LNCaP clone FGC (cell line): Measurements from ENCODE around the gene CHD3.
"Not testable (repeated sequence)": the region's sequence is repeated elsewhere in the genome, so short reads cannot be mapped to it uniquely, and the experiment has no call there.

ENCODE experiments used
- DNase-seq: peaks from one replicate; pipeline ENCODE4 v3.0.0-alpha.2; 2011; ENCODE audit warnings: low read depth
- H3K4me3 ChIP-seq: 2 replicates; pipeline ENCODE4 v1.5.1; 2011; ENCODE audit warnings: mild to moderate bottlenecking, low read depth, low read length, control low read depth
- TF ChIP-seq, protein P1 (sequence below): IDR thresholded peaks from 2 replicates; pipeline ENCODE4 v1.5.1; 2012; ENCODE audit warnings: mild to moderate bottlenecking; ENCODE audit not compliant: control insufficient read depth, insufficient read depth; ENCODE audit errors: extremely low read depth

The CHD3 gene

DNA sequence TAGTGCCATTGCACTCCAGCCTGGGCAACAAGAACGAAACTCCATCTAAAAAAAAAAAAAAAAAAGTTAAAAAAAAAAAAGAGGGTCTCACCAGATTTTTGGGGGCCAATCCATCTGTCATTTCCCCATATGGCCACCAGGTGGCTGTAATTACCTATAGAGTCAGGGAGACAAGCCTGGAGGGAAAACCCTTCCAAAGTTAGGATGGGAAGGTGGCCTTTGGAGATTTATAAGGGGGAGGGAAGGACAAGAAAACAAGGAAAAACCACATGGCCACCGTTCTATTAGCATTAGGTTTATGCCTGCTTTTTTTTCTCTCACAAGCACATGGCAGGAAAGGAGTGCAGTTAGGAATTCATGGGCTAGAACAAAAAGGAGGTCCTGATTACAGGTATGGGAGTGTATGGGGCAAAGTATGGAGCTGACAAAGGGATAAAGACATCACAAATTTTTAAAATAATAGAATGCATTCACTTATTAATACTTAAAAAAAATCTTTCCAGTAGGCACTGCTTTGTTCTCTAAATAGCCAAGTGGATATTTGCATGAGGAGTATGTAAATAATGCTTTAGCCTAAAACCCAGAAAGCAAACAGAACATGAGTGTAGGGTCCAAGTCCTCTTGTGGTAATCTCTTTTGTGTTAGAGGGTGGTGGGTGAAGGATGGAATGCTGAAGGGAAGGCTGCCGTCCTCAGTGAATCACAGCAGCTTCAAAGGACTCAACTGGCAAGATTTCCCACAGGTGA is 25.7 kb upstream of the CHD3 start:
- no peak for DNase-seq
- H3K4me3 ChIP-seq, result no peak overlapping the region
- TF ChIP-seq, protein P1, sequence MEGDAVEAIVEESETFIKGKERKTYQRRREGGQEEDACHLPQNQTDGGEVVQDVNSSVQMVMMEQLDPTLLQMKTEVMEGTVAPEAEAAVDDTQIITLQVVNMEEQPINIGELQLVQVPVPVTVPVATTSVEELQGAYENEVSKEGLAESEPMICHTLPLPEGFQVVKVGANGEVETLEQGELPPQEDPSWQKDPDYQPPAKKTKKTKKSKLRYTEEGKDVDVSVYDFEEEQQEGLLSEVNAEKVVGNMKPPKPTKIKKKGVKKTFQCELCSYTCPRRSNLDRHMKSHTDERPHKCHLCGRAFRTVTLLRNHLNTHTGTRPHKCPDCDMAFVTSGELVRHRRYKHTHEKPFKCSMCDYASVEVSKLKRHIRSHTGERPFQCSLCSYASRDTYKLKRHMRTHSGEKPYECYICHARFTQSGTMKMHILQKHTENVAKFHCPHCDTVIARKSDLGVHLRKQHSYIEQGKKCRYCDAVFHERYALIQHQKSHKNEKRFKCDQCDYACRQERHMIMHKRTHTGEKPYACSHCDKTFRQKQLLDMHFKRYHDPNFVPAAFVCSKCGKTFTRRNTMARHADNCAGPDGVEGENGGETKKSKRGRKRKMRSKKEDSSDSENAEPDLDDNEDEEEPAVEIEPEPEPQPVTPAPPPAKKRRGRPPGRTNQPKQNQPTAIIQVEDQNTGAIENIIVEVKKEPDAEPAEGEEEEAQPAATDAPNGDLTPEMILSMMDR, result peak; percentile 78

DNA sequence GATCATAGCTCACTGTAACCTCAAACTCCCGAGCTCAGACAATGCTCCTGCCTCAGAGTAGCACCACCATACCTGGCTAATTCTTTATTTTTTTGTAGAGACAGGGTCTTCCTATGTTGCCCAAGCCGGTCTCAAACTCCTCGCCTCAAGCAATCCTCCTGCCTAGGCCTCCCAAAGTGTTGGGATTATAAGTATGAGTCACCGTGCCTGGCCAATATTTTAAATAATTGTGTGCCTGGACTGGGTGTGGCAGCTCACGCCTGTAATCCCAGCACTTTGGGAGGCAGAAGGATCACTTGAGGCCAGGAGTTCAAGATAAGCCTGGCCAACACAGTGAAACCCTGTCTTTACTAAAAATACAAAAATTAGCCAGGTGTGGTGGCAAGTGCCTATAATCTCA is 24.2 kb upstream of the CHD3 start:
- not testable (repeated sequence) for DNase-seq, H3K4me3 ChIP-seq

DNA sequence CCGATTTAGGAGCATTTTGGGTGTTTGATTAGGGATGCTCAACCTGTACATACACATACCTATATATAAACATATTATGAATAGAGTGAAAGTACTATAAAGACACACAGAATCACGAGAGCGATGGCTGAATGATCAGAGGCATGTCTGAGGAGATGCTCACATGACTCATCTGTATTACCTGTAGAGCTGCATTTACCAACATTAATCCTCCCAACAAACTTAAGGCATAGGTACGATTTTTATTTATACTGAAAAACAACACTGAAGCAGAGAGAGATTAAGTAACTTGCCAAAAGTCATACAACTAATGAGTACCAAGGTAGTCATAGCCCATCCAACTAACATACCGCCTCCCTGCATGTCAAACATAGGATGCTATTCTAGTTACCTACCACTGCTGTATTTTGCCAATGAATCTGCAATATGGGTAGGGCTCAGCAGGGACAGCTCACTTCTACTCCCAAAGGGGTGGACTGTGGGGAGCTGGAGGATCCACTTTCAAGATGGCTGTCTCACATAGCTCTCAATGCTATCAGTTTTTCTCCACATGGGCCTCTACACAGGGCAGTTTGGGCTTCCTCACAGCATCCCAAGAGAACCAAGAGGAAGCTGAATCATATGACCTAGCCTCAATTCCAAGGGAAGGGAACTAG is 23.5 kb upstream of the CHD3 start:
- DNase-seq, result no peak
- no peak overlapping the region for H3K4me3 ChIP-seq
- TF ChIP-seq, protein P1, result no peak

DNA sequence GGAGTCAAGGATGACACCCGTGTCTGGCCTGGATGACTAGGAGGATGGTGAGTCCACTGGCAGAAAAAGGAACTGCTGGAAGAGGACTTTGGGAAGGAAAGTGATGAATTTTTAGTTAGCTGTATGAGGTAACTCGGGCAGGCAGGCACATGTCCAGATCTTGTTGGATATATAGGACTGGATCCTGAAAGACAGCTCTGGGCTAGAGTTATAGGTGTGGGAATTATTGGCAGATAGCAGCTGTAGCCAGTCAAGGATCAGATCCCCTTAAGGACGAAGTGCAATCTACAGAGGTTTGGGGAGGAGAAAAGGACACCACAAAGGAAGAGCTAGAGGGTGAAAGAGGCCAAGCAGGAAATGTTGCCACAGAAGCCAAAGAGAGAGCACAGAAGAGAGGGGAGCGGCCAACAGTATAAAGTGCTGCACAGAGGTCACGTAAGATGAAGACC is 20.7 kb upstream of the CHD3 start:
- no peak for DNase-seq
- TF ChIP-seq, protein P1, result no peak
- no peak overlapping the region for H3K4me3 ChIP-seq

DNA sequence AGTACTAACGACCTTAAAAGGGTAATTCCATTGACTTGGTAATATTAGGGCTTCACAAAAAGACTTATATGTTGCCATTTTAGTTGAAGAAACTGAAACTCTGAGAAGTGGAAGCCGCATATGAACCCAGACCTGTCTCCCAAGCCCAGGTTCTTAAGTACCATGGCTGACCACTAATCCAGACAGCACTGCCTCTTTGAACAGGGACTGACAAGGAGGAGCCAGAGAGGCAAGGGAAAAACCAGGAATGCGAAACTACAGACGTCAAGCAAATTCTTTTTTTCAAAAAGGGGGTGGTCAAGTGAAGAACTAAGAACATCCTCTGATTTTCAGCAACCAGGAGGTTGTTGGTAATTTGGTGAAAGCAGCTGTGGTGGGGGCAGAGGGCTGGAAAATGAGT is 15.5 kb upstream of the CHD3 start:
- DNase-seq, result no peak
- TF ChIP-seq, protein P1, result no peak
- no peak overlapping the region for H3K4me3 ChIP-seq

DNA sequence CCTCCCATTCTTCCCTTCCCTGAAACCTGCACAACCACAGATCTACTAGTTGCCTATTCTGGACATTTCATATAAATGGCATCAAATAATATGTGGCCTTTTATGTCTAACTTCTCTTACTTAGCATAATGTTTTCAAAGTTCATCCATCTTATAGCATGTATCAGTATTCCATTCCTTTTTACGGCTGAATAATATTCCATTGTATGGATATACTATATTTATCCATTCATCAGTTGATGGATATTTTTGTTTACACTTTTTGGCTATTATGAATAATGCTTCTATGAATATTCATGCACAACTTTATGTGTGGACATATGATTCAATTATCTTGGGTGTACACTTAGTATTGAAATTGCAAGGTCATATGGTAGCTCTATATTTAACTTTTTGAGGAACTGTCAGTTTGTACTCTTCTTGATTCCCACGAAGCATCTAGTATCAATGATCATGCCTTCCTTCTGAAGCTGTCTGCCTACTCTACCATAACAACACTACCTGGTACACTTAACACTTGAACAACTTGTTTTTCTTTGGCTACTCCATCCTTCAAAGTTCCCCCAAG is 12.7 kb upstream of the CHD3 start:
- DNase-seq, result no peak
- TF ChIP-seq, protein P1, result no peak
- H3K4me3 ChIP-seq, result no peak overlapping the region

DNA sequence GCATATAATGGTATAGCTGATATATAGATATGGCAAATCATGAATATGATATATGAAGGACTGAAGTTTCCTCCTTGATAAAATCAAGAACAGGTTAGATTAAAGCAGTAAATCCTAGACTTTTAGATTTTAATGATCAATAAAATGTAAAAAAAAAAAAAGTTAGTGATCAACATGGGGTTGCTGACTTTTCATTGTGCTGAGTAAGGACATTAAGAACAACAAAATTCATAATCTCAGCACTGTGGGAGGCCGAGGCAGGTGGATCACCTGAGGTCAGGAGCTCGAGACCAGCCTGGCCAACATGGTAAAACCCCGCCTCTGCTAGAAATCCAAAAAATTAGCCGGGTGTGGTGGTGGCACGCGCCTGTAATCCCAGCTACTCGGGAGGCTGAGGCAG is 10.4 kb upstream of the CHD3 start:
- no peak overlapping the region for H3K4me3 ChIP-seq
- TF ChIP-seq, protein P1, result no peak
- DNase-seq, result no peak
